Inferior parietal cortex (tissue), 1 donor: ENCODE measurements around the gene FAM174C.

Source experiments
- DNase-seq: peaks from one replicate; pipeline ENCODE4 v3.0.0-alpha.2; 2016; ENCODE audit errors: extremely low spot score

The FAM174C gene

DNA sequence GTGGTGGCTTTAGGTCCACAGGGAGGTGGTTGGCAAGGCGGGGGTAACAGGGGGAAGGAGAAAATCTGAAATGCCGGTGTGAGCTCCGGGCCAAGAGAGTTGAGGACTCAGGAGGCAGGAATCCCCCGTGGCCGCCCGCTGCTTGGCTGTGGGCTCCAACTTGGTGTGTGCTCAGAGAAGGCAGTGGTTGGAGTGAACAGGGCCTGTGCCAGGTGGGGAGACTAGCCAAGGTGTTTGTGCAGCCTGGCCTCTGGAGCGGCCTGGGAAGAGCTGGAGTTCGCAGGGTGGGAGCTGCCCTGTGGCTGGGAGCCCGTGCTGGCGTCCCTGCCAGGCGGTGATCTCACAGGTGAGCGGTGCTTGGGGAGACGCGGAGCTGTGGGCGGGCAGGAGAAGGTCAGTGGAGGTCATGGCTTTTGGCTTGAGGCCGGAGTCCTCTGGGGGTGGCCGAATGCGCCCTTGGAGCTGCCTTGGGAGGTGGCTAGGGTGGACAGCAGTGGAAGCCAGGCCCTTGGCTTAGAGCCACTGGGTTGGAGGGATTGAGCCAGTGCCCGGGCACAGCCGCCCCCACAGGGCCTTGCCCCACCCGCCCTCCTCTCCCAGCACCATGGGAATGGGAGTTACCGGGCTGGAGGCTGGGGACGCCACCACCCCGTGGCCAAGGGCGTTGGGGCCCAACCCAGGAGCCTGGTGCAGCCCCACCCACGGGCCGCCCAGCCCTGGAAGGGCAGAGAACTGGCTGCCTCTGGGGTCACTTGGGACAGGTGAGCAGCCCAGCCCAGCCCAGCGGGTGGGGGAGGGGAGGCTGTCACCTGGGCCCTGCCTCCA is 13.3 kb upstream of the FAM174C start:
- no peak for DNase-seq

DNA sequence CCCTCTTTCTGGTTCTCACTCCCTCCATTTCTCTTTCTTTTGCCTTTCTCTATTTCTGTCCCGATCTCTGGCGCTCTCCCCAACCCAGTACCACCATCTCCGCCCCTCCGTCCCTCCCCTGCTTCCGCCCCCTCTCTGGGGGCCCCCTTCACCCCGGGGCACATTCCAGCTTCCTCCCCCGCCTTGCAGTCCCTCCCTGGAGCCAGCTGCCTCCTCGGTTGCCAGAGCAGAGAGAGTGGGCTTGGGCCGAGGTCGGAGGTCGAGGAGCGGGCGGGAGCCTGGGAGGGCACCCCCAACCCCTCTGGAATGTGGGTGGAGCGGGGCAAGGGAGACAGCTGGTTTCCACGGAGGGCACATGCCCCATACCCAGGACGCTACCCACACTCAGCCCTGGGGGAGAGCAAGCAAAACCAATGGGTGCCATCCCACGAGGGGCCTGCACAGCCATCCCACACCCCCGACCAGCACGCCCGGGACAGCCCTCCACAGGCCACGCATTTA is 12.7 kb upstream of the FAM174C start:
- DNase-seq, result no peak

DNA sequence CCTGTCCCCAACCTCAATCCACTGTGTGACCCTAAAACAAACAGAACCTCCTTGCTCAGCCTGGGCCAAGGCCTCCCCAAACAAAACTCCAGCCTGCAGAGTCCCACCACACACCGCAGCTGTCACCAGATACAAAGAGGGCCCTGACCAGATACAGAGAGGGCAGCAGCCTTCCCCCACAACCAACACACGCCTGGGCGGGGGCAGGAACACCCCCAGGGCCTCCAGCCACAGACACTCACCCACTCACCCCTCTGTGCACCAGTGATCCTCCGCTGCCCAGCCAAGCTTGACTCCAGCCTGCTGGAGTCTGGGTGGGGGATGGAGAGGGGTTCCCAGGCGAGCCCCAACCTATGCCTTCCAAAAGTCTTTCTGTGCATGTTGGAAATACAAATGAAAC is 12.1 kb upstream of the FAM174C start:
- no peak for DNase-seq

DNA sequence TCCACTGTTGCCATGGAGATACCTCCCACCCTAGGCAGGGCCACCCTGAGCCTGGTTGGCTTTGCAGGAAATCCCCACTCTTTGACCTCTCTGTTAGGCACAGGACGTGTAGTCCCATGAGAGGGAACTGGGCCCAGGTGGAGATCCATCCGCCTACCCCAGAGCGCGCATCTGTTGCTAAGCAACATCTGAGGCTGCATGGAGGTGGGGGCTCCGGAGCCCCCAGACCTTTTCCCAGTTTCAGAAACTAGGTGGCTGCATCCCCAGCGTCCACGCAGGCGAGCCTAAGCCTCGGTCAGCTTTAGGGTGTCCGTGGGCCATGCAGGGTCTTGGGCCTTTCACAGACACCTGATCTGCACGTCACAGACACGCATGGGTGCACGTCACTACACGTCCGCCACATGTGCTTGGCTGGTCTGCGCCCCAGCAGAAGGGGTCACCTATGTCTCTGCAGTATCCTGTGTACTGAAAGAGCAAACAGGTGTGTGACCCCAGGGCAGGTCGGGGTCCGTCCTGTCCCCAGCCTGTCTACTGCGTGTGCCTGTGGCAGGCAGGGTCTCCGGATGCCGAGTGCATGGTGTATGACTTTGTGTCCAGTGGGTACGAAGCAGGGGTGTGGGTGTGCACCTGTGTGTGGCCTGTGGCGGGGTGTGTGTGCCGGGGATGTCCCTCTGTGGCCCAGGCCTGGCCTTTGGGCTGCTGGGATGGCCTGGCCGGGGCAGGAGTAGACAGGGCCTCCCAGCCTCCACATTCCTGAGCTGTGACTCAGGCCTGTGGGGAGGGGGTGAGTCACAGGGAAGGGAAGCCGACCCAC is 10.3 kb upstream of the FAM174C start:
- no peak for DNase-seq

DNA sequence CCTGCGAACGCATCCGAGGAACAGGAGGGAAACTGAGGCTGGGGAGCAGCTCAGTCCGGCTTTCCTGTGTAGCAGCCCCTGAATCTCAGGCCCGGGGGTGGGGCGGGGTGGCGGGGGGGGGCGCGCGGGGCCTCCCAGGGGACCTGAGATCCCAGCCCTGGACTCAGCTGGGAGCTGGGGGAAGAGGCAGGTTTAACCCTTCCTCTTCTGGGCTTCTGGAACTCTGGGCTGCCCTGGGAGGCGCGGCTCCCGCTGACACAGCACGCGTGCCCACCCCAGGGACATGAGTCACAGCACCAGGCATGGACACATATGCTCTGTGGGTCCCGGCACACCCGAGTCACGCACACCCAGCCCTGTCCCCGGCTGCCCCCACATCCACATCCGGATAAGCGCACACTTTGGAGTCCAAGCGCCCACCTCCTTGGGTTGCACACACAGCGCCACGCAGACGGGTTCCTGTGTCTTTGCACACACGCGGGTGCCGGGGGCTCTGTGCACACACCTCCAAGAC is 9.7 kb upstream of the FAM174C start:
- no peak for DNase-seq

DNA sequence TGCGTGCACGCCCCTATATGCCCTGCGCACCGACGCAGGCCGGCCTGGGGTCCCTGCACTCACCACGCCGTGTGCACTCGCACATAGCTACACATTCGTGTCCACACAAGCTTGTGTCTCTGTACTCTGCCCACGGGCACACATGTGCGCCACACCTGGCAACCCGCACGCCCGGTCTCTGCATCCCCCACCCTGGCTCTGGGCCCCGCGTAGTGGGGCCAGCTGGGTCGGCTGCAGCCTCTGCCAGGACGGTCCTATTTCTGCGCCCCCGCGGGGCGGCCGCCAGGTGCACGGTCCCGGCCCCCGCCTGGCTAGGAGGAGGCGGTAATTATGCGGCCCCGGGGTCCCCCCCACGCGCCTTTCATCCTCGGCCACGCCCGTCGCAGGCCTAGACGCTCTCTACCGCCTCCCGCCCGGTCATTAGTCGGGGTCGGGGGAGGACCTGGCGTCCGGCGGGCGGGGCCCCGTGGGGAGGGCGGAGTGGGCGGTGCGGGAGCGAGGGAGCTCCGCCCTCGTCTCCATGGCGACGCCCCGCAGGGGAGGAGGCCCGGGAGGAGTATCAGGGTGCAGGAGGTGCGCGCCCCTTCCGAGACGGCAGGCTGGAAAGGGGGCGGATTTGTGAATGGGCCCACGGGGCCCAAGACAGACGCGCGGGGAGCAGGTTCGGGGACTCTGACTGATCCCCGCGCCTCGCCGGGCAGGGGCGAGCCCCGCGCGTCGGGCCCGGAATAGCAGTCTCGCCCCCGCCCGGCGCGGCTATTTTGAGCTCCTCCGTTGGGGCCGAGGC is 9.0 kb upstream of the FAM174C start:
- DNase-seq, result peak; percentile 78

DNA sequence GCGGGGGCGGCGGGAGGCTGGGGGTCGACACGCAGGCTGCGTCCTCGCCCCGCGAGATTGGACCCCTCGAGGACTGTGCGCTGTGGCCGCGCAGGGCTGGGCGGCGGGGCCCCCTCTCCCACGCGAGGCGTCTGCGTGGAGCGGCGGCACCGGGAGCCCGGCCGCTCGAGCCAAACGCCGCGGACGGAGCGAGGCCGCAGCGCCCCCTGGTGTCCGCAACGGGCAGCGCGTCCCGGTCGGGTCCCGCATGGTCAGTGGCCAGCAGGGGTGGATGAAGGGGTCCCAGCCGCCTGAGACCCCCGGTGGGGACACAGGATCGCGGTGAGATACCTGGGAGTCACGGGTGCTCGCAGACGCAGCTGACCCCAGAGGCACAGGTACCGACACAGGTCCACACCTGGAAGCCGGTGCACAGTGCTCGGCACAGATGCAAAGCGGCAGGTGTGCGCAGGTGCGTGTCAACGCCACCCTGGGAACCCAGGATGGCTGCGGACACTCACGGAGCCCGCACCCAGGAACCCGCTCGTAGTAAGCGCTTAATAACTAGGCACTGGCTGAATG is 8.3 kb upstream of the FAM174C start:
- DNase-seq, result peak; percentile 72

DNA sequence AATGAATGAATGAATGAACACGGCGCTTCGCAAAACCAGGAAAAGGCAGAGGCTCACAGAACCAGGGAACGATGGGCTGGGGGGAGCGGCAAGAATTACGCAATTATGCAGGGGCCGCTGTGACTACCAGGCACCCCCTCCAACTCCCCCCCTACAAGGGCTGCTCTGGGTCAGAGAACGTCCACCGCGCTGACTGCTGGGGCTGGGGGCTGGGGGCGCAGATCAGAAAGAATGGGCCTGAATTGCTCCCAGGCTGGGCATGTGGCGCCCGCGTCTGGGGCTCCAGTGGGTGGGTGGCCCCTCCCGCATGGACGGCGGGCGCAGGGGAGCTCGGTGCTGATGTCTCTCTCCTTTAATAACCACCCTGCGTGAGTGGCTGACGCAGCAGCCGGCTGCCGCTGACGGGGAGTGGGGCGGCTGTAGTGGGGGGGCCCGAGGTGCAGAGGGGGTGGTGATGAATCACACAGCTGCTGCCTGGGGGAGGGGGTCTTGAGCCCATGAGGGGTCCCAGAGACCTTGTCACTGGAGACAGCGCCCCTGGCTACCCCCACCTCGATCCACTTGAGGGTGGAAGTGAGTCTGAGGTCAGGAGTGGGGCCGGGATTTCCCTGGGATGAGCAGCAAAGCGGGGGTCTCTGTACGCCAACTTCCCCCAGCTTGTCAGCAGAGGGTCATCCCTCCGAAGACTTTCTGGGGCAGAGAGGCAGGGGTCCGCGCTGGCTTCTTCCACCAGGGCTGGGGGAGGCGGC is 7.7 kb upstream of the FAM174C start:
- DNase-seq, result no peak

DNA sequence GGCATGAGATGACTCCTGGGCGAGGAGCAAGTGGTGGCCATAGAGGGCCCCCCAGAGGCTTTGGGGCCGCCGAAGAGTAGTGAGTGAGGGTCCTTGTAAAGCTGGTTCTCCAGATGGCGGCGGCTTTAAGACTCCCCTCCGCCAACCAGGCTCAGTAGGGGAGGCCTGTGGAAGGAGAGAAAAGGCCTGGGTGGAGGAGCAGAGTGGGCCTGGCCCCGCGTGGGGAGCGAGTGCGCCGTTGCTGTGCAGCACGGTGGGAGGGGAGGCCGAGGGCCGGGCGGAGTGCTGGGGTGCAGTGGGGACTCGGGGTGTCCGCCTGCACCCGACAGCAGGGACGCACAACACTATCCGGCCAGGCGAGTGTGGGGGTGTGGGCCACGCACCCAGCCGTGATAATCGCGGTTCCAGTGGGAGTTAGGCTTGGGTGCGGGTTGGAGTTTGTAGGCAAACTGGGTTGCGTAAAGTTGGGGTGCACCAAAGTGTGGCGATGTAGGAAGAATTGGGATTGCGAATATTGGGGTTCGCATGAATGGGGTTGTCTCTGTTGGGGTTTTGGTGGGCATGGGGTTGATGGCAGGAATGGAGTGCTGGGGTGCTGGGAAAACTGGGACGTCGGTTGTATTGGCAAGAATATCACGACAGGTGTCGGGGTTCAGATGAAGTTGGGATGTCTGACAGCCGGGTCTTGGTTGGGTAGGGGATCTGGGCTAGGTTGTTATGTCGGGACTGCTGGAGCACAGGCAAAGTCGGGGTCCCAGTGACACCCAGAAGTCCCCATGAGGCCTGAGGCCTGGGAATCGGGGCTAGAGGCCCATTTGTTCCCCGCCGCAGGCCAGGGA is 6.9 kb upstream of the FAM174C start:
- no peak for DNase-seq

DNA sequence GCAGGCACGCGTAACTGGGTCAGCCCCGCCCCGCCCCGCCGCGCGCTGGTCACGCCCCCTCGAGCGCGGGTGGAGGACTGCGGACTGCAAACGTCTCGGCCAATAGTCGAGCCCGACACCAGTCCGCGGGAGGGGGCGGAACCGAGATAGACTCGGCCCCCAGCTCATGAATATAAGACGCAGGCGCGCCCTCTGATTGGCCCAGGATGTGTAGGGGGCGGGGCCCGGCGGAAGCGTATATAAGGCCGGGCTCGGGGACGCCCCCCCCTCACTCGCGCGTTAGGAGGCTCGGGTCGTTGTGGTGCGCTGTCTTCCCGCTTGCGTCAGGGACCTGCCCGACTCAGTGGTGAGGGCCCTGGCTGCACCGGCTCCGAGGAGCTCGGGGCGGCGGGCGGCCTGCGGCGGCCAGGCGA is 6.3 kb upstream of the FAM174C start, which contains the start of gene CIRBP:
CIRBP (plus strand) TSS at position 268 of the 413 bp plus-strand sequence. CDS start 1,602 bp downstream, outside the sequence.
- peak; percentile 98 for DNase-seq

DNA sequence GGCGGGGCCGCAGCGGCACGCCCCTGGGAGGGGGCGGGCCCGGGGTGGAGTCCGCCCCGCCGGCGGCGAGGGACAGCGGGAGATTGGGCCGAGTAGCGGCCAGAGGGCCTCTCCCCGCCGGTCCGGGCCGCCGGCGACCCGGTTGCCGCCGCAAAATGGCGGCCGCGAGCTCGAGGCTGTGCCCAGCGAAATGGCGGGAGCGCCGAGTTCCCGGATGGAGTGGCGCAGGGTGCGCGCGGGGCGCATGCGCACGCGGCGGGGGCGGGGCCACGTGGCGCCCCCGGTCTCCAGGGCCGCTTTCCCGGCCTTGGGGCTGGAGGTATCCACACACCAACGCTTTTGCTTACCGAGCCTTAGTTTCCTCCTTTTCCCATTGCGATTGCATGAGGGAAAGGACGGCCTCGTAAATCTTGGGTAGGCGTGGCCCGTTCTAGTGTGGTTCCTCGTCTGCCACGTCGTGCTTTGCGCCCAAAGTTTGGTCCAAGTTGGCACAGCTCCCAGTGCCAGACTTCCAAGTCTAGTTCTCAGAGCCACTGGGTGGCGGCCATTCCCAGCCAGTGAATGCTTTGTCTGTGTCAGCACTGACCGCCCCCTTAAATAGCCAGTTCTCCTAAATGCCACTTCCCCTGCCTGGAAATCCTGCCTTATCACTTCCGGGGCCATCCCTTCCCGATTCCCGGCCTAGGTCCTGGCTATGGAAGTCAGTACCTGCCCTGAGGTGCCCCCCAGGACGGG is 5.7 kb upstream of the FAM174C start:
- DNase-seq, result peak; percentile 73

DNA sequence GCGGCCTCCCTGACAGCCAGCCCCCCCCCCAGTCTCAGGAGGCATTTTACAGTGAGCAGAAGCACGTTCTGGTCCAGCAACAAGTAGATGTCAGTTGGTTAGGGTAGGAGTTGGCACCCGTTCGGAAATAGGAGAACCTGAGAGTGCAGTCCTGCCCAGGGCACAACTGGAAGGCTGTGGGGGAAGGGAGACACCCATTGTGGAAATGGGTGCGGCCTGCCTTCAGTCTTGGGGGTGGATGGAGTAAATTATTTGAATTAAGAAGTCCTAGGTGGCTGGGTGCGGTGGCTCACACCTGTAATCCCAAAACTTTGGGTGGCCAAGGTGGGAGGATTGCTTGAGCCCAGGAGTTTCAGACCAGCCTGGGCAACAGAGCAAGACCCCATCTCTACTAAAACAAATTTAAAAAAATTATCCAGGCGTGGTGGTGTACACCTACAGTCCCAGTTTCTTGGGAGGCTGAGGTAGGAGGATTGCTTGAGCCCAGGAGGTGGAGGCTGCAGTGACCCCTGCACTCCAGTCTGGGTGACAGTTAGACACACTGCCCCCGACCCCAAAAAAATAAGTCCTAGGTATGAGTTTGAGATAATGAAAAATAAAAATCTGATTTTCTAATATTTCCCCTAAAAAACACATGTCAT is 5.0 kb upstream of the FAM174C start:
- DNase-seq, result no peak

DNA sequence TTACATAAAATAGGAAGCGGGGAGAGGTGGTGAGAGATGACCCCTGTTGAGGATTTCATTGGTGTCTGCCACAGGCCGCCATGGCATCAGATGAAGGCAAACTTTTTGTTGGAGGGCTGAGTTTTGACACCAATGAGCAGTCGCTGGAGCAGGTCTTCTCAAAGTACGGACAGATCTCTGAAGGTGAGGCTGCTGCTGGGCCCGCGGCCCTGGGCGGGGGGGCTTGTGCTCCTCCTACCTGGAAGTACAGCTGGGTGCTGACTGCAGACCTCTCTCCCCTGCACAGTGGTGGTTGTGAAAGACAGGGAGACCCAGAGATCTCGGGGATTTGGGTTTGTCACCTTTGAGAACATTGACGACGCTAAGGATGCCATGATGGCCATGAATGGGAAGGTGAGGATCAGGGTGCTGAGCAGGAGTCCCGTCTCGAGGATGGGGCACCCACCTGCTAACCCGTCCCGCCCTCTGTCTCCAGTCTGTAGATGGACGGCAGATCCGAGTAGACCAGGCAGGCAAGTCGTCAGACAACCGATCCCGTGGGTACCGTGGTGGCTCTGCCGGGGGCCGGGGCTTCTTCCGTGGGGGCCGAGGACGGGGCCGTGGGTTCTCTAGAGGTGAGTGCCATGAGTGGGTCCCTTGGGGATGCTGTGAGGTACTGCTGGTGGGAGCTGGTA is 4.3 kb upstream of the FAM174C start:
- DNase-seq, result no peak

DNA sequence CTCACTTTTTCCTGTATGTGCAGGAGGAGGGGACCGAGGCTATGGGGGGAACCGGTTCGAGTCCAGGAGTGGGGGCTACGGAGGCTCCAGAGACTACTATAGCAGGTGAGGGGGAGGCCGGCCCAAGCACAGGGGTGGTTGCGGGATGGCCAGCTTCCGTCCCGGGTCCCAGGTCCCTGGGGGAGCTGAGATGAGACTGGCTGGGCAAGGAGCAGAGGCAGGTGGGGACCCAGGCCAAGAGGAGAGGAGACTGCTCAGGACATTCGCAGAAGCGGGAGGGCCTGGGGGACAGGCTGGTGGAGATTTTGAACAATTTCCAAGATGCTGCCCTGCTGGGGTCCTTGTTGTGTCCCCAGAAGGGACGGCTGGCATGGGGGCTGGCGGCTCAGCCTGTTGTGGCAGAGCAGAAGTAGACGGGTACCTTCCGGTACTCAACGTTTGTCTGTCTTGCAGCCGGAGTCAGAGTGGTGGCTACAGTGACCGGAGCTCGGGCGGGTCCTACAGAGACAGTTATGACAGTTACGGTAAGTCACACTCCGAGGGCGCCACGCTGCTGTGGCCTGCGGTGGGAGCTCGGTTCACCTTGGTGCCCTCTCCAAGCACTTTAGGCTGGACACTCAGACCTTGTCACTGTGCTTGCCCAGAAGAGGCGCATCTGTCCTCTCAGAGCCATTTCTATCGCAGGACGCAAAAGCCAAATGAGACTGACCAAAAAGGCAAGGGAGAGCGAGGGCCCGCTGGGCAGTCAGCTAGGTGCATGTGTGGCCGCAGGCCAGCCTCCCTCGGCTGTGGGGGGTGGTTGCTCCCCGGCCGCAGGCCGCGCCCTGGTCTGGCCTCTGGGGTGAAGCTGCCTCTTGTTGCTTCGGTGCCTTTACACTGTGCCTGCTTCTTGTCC is 3.6 kb upstream of the FAM174C start:
- DNase-seq, result no peak

DNA sequence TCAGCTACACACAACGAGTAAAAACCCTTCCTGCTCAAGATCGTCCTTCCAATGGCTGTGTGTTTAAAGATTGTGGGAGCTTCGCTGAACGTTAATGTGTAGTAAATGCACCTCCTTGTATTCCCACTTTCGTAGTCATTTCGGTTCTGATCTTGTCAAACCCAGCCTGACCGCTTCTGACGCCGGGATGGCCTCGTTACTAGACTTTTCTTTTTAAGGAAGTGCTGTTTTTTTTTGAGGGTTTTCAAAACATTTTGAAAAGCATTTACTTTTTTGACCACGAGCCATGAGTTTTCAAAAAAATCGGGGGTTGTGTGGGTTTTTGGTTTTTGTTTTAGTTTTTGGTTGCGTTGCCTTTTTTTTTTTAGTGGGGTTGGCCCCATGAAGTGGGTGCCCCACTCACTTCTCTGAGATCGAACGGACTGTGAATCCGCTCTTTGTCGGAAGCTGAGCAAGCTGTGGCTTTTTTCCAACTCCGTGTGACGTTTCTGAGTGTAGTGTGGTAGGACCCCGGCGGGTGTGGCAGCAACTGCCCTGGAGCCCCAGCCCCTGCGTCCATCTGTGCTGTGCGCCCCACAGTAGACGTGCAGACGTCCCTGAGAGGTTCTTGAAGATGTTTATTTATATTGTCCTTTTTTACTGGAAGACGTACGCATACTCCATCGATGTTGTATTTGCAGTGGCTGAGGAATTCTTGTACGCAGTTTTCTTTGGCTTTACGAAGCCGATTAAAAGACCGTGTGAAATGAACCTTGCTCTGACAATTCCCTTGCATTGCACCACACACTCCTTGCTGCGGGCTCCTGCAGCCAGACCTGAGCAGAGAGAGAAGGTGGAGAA is 2.7 kb upstream of the FAM174C start:
- DNase-seq, result no peak
